Hindlimb muscle (tissue), 1 donor: Measurements from ENCODE around the gene PCLO. TPM values are rescaled to one million over a fixed set of nuclear protein-coding genes. Genes with fewer than 3 reads are reported as not detected.
"Not testable (repeated sequence)": the region's sequence is repeated elsewhere in the genome, so short reads cannot be mapped to it uniquely, and the experiment has no call there.

Source experiments
- DNase-seq: peaks from one replicate; pipeline ENCODE4 v3.0.0-alpha.2; 2013
- polyA plus RNA-seq: library from polyadenylated mRNA; unstranded; fragments of 120-200 nt; gene quantifications from one replicate; pipeline ENCODE4 v1.2.1, GENCODE V29; 2013; ENCODE audit not compliant: insufficient read length

PCLO gene
- polyA plus RNA-seq, 1 donor = 0.28 TPM

DNA sequence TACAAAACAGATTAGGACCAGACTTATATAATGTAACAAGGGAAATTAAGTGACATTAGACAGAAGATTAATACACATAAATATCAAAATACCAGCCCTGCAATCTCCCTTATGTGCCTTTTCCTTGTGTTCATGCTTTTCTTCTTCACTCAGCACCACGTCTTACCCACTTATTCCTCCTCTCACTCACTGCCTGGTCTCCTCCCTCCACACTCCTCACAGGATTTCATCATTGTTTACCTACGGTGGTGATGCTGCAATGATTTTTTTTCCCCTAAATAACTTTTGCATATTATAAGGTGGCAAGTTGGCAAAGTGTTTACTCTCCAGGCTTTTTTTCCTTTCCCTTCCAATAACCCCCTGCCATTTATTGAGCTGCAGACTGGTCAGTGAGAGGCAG lies 203.2 kb downstream of the PCLO start:
- no peak for DNase-seq

DNA sequence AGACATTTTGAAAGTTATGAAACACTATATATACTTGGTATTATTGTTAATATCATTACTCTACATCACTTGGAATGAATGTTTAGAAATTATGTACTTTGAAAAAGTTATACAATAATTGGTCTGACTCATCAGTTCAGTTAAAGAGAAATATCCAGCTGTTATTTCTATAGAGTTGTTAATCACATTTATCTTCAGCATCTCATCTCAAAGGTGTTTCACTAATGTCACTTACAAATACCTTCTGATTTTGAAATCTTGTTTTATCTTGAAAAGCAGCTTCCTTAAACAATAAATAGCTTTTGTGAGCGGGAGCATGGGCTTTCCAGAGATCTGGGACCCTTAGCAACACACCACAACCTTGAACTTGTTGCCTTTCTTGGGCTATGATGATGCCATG lies 205.2 kb downstream of the PCLO start:
- no peak for DNase-seq

DNA sequence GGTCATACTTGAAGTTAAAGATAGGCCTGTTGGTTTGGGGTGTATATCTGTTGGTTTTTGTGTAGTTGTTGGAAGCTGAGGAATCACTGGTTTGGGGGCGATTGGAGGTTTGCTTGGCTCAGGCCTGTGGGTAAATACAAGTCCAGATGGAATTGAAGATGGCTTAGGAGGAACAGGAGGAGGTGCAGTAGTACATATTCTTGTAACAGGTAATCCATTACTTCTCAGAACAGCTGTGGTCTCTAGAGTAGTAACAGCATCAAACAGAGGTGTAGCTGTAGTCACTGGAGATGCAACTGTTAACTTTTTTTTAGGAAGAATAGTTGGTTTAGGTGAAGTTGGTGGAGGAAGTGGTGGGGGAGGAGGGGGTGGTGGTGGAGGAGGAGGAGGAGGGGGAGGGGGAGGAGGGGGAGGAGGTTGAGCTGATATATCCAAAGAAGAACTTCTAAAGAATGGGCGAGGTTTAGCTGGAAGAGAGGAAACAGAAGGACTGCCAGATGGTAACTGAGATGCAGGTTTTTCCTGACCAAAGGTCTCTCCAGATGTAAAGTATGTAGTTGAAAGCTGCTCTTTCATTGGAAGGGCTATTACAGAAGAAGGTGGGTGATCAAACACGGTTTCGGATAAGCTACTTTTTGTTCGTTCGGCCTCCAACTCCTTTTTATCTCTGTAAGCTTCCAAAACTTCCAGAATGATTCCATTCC lies 209.2 kb downstream of the PCLO start:
- no peak for DNase-seq

DNA sequence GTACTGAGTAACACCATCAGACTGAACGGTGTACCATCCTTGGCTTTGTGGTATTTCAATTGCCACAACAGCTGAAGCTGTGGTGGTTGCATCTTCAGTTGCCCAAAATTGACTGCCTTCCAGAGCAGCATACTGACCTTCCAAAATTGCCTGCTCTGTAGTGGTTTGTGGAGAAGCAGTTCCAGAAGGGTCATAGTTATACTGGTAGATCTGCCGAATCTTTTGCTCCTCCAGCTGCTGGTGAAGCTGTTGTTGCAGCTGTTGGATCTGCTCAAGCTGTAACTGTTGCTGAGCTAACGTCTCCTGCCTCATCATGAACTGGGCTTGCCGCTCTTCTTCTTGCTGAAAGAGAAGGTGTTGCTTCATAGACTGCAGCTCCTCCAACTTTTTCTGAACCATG lies 212.2 kb downstream of the PCLO start:
- DNase-seq = no peak

DNA sequence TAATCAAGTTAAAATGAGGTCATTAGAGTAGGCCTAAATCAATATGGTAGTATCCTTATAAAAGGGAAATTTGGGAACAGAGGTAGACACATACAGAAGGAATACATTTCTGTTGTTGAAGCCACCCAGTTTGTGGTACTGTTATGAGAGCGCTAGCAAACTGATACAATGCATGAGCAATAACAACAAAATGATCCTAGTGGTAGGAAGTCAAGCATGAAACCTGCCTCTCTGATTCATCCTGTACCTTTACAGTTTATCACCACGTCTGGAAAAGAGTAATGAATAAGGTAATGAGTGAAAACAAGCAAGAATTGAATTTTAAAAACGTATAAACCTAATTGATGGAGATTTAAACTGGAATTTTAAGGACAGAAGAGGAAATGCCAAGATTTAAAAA lies 217.2 kb downstream of the PCLO start:
- no peak for DNase-seq

DNA sequence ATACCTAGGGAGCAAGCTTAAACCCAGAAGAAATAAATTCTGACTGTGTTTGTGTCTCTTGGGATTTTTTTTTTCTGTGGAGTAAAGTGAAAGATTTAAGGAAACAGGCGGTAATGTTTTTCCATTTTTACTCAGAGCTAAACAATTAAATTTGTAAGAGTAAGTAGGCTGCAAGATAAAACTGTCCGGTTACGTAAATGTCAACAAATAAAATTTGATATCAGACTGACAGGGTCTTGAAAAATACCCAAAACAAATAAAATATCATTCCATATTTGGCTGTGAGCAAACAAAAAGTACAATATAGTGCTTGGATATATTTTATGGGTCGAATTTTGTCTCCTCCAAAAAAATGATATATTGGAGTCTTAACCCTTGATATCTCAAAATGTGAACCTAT lies 217.6 kb downstream of the PCLO start:
- no peak for DNase-seq

DNA sequence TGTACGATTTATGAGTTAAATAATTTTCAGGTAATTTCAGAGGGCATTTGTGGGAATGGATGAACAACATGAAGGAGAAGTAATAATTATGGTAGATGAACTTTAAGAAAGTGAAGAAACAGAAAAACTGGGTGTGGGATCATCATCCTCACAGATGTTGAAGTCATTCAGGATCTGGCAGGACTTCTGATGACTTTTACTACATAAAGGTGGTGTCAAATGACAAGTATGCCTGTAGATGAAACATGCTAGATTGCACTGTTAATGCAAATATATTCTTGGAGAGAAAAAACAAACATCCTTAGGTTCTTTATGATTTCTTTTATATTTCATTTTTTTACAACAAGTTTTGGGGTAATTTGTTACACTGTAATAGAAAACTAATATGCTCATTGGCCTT lies 230.2 kb downstream of the PCLO start:
- DNase-seq = no peak

DNA sequence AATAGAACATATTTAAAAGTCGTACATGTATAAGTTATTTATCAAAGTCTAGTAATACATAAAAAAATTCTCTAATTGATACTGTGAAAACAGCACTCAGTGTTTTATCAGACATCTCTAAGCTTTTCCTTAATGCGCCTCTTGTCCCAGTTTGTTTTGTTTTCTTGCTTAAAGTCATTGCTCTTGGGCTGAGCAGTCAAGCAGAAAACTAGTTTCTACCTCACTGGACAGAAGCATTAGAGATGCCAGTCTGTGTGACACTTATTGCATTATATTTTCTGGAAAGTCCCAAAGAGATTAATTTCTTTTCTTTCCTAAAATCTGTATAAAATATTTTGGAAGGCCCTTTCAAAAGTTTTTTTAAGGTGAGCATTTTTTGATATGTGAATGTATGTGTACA lies 236.2 kb downstream of the PCLO start:
- no peak for DNase-seq

DNA sequence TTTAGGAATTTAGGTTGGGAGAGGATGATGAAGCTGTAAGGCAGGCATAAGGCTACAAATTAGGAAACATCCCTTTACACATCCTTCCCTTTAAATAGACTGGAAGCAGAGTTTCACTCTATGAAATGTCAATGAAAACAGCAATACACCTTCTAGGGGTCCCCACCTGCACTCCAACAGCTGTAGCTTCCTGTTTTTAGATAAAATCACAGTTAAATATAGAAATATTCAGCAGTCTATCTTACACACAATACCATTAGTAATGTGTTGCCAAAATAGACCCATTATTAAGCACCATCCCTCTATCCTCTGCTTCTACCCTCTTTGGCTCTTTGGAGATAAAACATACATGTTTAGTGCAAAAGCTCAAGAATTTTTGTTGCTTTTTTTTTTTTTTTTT lies 237.4 kb downstream of the PCLO start:
- no peak for DNase-seq

DNA sequence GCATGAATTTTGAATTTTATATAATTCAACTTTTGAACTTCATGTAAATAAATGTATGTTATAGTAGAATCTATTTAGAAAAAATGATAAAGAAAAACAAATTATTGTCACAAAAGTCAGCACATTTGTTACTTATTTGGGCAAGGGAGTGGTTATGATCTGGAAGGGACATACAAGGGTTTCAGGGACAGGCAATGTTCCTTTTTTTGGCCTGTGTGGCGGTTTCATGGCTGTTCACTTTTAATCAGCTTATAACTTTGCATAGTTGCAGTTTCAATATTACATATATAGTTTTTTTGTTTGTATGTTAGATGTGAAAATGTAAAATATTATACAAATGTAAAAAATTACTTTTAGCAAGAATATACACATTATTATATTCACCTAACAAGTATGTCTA lies 256.2 kb downstream of the PCLO start:
- no peak for DNase-seq

DNA sequence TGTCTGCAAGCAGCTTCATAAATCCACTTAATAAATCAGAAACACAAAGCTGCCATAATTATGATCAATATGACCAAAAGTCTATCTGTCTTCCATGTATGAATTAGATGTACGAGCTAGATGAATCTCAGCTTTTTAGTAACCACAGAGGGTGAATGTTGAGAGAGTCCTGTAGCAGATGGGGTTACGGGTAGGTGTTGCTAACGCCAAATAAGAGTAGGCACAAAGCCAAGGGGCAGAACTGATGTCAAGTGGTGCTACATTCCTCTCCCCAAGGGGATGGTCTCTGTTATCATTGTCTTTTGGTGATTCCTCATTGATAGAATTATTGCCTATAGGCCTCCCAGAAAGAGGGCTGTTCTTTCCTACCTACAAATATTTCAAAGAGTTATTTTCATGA lies 257.8 kb downstream of the PCLO start:
- DNase-seq = no peak

DNA sequence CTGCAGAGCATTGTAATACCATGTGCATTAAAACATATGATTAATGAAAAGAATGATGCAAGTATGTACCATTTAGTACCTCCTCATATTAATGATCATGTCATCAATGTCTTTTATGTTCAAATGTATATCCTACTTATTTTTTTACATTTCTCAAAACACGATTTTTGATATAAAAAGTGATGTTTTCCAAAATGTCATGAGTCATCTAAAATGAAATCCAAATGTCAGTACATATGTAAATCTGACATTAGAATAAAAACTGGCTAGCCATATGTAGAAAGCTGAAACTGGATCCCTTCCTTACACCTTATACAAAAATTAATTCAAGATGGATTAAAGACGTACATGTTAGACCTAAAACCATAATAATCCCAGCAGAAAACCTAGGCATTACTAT lies 261.6 kb downstream of the PCLO start:
- DNase-seq = not testable (repeated sequence)

DNA sequence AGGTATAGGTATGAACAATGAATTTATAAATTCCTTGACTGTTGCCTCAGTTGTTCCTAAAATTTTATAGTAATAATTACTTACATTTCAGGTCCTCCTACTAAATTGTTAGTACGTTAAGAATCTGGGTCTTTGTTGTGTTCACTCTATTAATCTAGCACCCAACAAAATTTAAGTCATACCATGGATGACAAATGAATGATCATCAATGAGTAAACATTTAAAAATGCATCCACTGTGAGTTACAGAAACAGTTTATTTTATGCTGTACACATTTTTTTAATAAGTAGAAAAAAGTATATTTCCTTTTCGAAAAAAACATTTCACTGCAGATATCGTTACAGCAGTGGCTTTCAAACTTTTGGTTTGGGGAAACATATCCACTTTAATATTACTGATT lies 265.2 kb downstream of the PCLO start:
- no peak for DNase-seq

DNA sequence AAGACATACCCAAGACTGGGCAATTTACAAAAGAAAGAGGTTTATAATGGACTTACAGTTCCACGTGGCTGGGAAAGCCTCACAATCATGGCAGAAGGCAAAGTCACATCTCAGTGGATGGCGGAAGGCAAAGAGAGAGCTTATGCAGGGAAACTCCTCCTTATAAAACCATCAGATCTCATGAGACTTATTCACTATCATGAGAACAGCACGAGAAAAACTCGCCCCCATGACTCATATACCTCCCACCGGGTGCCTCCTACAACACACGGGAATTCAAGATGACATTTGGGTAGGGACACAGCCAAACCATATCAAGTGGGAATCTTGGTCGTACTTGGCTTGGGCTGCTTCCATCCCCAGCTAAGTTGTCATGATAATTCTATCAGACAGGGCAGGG lies 268.3 kb downstream of the PCLO start:
- not testable (repeated sequence) for DNase-seq

DNA sequence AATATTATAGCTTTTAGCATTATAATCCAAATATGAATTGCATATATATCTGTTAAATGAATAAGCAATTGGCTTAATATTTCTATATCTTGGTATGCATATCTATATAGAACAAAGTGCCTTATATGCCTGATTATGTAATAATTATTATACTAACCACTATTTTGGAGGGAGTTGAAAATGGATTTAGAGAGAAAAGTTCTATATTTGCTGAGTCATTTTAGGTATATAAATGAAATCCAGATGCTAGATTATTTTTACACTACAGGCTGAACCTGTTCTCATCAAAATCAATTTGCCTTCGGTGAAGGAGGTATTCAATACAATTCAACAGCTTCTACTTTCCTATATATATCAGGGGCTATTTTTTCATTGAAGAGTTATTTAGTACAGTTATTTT lies 276.4 kb downstream of the PCLO start:
- no peak for DNase-seq

DNA sequence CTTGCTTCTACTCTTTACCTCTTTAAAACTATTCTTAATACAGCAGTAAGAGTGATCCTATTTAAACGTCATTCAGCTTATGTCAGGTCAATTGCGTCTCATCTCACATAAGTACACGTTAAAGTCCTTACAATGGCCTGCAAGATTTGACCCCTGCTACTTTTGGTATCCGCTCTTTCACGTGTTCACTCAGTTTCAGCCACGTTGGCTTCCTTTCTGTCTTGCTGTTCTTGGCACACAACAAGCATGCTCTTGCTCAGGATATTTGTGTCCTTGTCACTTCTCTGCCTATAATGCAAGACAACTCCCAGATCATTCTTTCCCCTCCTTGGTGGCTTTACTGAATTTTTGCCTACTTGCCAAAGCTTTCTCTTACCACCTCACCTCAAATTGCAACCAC lies 296.8 kb downstream of the PCLO start:
- DNase-seq = no peak

DNA sequence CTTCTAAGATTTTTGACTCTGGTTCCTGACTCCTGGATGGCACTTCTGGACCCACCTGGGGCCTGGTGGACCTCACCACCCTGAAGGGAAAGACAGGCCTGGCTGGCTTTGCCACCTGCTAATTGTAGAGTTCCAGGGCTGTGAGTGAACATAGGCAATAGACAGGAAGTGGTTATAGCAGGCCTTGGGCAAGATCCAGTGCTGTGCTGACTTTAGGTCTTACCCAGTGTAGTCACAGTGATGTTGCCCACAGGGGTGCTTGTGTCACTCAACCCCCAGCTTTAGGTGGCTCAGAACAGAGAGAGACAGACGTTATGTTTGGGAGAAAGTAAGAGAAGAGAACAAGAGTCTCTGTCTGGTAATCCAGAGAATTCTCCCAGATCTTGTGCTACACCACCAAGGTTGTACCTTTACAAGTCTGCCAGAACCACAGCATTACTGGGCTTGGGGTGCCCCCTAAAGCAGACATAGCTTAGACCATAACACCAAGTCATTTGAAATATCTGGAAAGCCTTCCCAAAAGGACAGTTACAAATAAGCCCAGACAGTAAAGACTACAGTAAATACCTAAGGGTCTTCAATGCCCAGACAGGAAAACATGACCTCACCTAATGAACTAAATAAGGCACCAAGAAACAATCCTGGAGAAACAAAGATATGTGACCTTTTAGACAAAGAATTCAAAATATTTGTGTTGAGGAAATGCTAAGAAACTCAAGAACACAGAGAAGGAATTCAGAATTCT lies 303.4 kb downstream of the PCLO start:
- no peak for DNase-seq

DNA sequence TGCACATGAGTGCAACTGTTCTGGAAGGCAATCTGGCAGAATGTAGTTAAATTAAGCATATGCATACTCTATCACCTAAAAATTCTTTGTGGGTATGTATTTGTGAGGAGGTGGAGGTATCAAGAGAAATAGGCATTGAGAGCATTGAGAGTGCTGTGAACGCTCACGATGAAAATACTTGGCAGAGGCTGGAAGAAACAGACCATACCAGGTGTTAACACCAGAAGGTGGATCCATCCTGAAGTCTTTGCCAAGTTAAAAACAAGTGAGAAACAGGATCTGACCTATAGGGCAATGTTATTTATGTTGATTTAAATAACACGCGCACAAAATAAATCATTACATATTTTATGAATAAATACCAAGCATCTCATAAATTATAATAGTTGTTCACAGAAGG lies 311.6 kb downstream of the PCLO start:
- DNase-seq = no peak

DNA sequence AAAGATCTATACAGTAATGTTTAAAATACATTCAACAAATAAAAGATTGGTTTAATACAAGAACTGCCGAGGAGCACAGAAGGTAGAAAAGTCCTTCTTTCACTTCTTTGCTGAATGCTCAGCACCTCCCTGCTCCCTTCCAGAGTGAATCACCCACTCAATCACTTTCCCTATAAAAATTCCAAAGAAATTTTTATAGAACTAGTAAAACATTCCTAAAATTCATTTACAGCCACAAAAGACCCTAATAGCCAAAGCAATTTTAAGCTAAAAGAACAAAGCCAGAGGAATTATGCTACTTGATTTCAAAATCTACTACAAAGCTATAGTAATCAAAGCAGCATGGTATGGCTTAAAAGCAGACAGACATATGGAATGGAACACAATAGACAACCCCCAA lies 320.9 kb downstream of the PCLO start:
- DNase-seq = no peak

DNA sequence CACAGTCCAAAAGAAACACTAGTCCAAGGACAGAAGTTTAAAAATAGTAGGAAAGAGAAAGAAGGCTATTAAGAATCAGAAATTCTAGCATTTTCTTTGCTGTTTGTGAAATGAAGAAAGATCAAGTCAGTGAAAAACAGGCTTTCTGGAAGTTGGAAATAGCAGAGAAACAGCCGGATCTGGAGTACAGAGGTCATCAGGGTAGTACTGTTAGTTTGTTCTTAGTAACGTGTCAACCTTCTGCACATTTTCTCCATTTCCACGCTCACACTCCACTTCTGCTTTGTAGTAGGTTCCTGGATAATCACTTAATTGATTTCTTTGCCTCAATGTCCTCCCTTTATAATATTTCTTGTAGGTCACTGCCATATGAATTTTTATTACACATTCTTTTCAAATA lies 322.6 kb downstream of the PCLO start:
- no peak for DNase-seq

DNA sequence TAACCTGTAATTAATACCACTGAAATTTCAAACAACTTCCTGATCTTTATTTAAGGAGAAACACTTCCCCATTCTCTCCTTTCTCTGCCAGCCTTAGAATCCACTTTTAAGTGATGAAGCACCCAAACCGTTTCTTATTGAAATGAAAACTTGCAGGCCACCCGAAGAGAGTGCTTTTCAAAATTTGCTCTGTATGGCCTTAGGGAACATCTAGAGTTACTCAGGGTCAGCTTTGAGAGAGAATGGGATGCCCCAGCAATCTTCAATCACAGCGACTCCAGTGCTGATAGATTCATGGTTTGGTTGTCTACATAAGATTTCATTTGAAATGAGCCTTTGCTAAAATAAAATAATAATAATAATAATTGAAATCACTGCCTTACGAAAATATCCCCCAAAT lies 323.1 kb downstream of the PCLO start:
- no peak for DNase-seq

DNA sequence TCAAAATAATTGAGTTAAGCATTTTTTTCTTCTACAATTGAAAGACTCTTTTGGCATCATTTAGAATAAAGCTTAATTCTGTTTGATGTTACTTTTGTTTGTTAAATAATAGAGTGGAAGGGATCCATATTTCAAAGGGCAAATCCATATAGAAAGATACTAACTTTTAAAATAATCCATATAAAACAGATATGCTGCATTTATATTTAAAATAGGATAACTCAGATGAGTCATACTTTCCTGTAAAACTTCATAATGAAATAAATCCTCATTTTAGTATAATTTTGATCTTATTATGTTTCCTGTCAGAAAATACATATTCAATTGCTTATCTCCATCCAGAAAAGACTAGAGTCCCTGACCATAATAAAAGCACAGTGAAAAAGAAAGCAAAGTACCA lies 323.6 kb downstream of the PCLO start:
- DNase-seq = no peak

DNA sequence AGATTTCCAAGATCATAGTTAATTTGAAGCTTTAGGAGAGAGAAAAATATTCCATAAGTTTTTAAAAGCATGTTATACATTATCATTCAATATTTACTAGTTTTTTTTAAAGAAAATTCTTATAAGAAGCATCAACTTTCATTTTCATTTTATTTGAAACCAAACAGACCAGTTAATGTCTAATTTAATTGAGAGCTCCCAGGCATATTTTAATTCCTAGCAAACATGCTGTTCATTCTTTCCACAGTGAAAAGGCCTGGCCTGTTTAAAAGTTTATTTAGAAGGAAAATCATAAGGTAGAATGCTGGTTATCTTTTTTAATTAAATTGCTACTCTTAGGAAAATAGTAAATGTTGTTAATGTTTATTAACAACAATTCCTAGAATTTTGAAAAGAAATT lies 324.4 kb downstream of the PCLO start:
- no peak for DNase-seq

DNA sequence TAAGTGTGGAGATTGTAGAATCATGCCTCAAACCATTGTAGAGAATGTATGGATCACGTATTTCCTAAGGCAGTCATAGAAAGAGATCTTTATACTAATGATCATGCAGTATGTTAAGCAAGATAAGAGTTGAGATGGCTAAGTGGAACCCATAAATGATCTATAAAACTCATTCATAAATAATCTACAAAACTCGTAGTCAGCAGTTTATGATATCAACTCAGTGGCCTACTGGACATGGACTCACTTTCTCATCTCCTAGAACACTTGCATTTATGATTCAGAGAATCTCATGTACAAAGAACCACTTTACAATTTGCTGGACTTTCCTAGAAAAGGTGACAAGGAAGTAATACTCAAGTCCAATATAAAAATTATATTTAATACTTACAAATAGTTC lies 339.6 kb downstream of the PCLO start:
- DNase-seq = no peak

DNA sequence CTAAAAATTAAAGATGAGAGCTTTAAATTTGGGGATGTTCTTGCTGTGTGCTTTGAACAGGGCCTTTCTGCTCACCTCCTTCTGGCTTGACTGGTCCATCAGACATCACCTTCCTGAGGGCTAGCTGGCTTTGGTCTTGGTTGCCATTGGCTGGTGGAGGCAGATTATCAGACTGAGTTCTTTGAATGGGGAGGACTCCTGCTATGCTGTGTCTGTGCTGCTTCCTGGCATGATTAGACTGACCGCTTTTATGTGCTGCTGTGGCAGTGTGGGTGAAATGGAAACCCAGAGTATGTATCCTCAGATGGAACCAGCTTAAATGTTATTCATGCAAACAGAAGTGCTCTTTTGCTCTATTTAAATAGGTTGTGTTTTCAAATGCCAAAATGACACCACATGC lies 341.6 kb downstream of the PCLO start:
- DNase-seq = no peak
